RWPE1 (cell line): Measurements from ENCODE around the gene TMEM35B.

Experiments used
- CTCF ChIA-PET: fragments of 350-600 bp; sonication (Branson Sonifier 250); formaldehyde crosslinking; extraction: SDS; loops from one replicate; lab custom pipeline; 2021; lab: Yijun Ruan, JAX
- POLR2A ChIA-PET: fragments of 400-600 bp; formaldehyde crosslinking; extraction: SDS; loops from one replicate; lab custom pipeline; 2020; ENCODE audit warnings: antibody characterized with exemption; ENCODE audit not compliant: low non-redundant PET; lab: Yijun Ruan, JAX
- DNase-seq: peaks from one replicate; pipeline ENCODE4 v3.0.0; 2012; ENCODE audit warnings: low spot score
- H3K27ac ChIP-seq: fragments of 450-650 bp; 2 replicates; pipeline ENCODE4 v1.5.1; 2017
- TF ChIP-seq, protein P1 (sequence below): fragments of 450-650 bp; conservative IDR thresholded peaks from 2 replicates; pipeline ENCODE4 v1.5.1; 2017; ENCODE audit warnings: low read depth, mild to moderate bottlenecking

TMEM35B gene

DNA sequence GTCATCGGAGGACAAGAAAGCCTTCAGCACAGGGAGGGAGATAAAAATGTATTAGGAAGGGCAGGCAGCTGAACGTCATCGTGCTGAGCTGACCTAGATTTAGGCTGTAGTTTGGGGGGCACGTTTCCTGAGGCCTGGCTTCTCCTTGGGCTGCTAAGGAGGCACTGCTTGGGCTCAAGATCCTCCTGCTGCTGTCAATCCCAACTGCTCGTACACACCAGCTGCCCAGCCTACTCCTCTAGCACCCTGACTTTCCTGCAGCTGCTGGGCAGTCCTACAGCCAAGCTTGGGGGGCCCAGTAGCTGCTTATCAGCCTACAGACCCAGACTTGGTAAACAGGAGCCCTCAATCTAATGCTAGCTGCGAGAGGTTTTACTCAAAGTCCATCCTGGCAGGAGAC lies 6.2 kb downstream of the TMEM35B start:
- no peak for DNase-seq
- POLR2A ChIA-PET = interaction anchor here (0.6 kb wide), 1 partner anchor 215 kb away, joined by 4 read pairs; no protein-coding TSS in a partner anchor
- no peak overlapping the region for H3K27ac ChIP-seq
- CTCF ChIA-PET = no interaction called here
- TF ChIP-seq, protein P1, sequence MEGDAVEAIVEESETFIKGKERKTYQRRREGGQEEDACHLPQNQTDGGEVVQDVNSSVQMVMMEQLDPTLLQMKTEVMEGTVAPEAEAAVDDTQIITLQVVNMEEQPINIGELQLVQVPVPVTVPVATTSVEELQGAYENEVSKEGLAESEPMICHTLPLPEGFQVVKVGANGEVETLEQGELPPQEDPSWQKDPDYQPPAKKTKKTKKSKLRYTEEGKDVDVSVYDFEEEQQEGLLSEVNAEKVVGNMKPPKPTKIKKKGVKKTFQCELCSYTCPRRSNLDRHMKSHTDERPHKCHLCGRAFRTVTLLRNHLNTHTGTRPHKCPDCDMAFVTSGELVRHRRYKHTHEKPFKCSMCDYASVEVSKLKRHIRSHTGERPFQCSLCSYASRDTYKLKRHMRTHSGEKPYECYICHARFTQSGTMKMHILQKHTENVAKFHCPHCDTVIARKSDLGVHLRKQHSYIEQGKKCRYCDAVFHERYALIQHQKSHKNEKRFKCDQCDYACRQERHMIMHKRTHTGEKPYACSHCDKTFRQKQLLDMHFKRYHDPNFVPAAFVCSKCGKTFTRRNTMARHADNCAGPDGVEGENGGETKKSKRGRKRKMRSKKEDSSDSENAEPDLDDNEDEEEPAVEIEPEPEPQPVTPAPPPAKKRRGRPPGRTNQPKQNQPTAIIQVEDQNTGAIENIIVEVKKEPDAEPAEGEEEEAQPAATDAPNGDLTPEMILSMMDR = no peak

- DNase-seq = no peak
- ChIA-PET CTCF (interaction anchor here (0.6 kb wide), 1 partner anchor 294 kb away, joined by 3 read pairs; no protein-coding TSS in a partner anchor), POLR2A (no interaction called here)
- TF ChIP-seq, protein P1 = no peak
- H3K27ac ChIP-seq = no peak overlapping the region
Measured at GRCh38 chr1:34977858-34978257, 7.3 kb downstream of the TMEM35B start.

GRCh38 chr1:34977210-34977471 lies 8.0 kb downstream of the TMEM35B start:
- DNase-seq = no peak
- CTCF ChIA-PET = no interaction called here
- TF ChIP-seq, protein P1 = no peak
- POLR2A ChIA-PET = no interaction called here
- no peak overlapping the region for H3K27ac ChIP-seq

GRCh38 chr1:34976384-34977209 lies 8.6 kb downstream of the TMEM35B start:
- DNase-seq = no peak
- no peak overlapping the region for H3K27ac ChIP-seq
- ChIA-PET CTCF (no interaction called here), POLR2A (interaction anchor here (0.6 kb wide), 1 partner anchor 68 kb away, joined by 3 read pairs; no protein-coding TSS in a partner anchor)
- TF ChIP-seq, protein P1 = no peak

- H3K27ac ChIP-seq = no peak overlapping the region
- ChIA-PET CTCF (interaction anchor here (0.6 to 1.0 kb wide), 3 partner anchors 9 to 740 kb away, joined by 3 read pairs; no protein-coding TSS in a partner anchor), POLR2A (interaction anchor here (0.6 kb wide), 1 partner anchor 69 kb away, joined by 3 read pairs; no protein-coding TSS in a partner anchor)
- TF ChIP-seq, protein P1 = no peak
- DNase-seq = no peak
Measured at GRCh38 chr1:34975771-34976170, 9.4 kb downstream of the TMEM35B start.

DNA sequence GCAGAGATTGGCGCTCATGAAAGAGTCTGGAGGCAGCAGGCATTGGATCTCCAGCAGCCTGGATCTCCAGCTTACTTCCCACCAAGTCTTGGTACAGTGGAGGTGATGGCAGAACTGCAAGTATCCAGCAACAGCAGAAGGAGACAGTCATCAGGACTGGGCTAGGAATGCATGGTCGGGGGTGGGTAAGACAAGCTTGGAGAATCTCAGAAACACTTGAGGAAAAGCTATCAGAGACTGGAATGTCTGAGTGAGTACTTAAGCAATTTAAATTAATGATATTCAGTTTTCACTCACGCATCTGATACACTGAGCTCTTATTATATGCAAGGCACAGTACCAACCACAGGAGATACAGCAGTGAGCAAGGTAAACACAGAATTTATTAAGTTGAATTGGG lies 9.8 kb downstream of the TMEM35B start:
- TF ChIP-seq, protein P1 = no peak

More for the DNA sequence above, 9.8 kb downstream of the TMEM35B start:
- H3K27ac ChIP-seq = no peak overlapping the region
- DNase-seq = no peak
- ChIA-PET POLR2A (no interaction called here), CTCF (interaction anchor here (0.6 to 1.0 kb wide), 4 partner anchors 9 to 741 kb away, joined by 3 read pairs; no protein-coding TSS in a partner anchor)
